Measurements from ENCODE around the gene UBIAD1. TPM values are rescaled to one million over a fixed set of nuclear protein-coding genes. Genes with fewer than 3 reads are reported as not detected.
"Not testable (repeated sequence)": the region's sequence is repeated elsewhere in the genome, so short reads cannot be mapped to it uniquely, and the experiment has no call there.

UBIAD1 gene, protein sequence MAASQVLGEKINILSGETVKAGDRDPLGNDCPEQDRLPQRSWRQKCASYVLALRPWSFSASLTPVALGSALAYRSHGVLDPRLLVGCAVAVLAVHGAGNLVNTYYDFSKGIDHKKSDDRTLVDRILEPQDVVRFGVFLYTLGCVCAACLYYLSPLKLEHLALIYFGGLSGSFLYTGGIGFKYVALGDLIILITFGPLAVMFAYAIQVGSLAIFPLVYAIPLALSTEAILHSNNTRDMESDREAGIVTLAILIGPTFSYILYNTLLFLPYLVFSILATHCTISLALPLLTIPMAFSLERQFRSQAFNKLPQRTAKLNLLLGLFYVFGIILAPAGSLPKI
- 16.4 TPM for polyA plus RNA-seq (ENCODE audit: insufficient read length)
- long read RNA-seq, donor 1, transcript UBIAD1-202 (2 exons, 3,646 nt) = major isoform, 7 of 7 reads
- long read RNA-seq, donor 1, partial matches to known transcripts = 0 of 7 reads
- long read RNA-seq, donor 1, other reads (novel, unspliced or antisense) = 0 of 7 reads
- long read RNA-seq, donor 2, transcript UBIAD1-202 (2 exons, 3,646 nt) = major isoform, 14 of 16 reads
- long read RNA-seq, donor 2, partial matches to known transcripts = 0 of 16 reads
- long read RNA-seq, donor 2, other reads (novel, unspliced or antisense) = 0 of 16 reads
- long read RNA-seq, donor 3, partial matches to known transcripts = 0 of 2 reads
- long read RNA-seq, donor 3, other reads (novel, unspliced or antisense) = 0 of 2 reads
- long read RNA-seq, donor 4, partial matches to known transcripts = 0 of 3 reads
- long read RNA-seq, donor 4, other reads (novel, unspliced or antisense) = 0 of 3 reads
- long read RNA-seq, donor 5, transcript UBIAD1-202 (2 exons, 3,646 nt) = major isoform, 10 of 10 reads
- long read RNA-seq, donor 5, partial matches to known transcripts = 0 of 10 reads
- long read RNA-seq, donor 5, other reads (novel, unspliced or antisense) = 0 of 10 reads
- long read RNA-seq, donor 6, transcript UBIAD1-202 (2 exons, 3,646 nt) = major isoform, 18 of 19 reads
- long read RNA-seq, donor 6, partial matches to known transcripts = 0 of 19 reads
- long read RNA-seq, donor 6, other reads (novel, unspliced or antisense) = 0 of 19 reads
- long read RNA-seq, donor 7, transcript UBIAD1-202 (2 exons, 3,646 nt) = major isoform, 14 of 14 reads
- long read RNA-seq, donor 7, partial matches to known transcripts = 0 of 14 reads
- long read RNA-seq, donor 7, other reads (novel, unspliced or antisense) = 0 of 14 reads
- long read RNA-seq, donor 8, partial matches to known transcripts = 0 of 2 reads
- long read RNA-seq, donor 8, other reads (novel, unspliced or antisense) = 0 of 2 reads

DNA sequence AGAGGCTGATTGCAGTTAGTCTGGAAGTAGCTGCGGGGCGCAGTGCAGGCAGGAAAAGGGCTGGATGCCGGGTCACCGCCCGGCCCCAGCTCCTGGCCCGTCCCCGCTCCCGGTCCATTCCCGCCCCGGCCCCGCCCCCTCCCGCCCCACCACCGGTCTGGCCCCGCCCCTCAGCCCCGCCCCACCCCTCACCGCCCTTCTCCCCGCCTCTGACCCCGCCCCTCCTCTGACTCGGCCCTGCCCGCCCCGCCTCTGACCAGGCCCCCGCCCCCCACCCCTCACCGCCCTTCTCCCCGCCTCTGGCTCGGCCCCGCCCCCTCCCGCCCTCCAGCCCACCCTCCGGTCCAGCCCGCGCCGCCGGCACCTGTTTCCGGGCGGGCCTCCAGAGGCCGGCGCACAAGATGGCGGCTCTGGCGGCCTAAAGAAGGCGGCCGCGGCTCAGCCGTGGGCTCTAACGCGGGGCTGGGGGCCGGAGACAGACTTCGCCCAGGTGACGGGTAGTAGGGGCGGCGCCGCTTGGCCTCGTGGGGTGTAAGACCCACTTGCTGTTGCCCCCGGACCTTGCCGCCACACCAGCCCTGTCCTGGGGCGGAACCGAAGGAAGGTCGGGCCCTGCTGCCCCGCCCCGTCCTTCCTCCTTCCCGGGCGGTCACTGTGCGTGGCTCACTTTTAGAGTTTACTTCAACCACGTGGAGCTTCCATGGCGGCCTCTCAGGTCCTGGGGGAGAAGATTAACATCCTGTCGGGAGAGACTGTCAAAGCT is at the start of gene UBIAD1:
Gene UBIAD1 (plus strand): TSS at position 367 of the 763 bp plus-strand sequence. CDS start 334 bp downstream, at position 701.
- DNase-seq = peak; percentile 86

DNA sequence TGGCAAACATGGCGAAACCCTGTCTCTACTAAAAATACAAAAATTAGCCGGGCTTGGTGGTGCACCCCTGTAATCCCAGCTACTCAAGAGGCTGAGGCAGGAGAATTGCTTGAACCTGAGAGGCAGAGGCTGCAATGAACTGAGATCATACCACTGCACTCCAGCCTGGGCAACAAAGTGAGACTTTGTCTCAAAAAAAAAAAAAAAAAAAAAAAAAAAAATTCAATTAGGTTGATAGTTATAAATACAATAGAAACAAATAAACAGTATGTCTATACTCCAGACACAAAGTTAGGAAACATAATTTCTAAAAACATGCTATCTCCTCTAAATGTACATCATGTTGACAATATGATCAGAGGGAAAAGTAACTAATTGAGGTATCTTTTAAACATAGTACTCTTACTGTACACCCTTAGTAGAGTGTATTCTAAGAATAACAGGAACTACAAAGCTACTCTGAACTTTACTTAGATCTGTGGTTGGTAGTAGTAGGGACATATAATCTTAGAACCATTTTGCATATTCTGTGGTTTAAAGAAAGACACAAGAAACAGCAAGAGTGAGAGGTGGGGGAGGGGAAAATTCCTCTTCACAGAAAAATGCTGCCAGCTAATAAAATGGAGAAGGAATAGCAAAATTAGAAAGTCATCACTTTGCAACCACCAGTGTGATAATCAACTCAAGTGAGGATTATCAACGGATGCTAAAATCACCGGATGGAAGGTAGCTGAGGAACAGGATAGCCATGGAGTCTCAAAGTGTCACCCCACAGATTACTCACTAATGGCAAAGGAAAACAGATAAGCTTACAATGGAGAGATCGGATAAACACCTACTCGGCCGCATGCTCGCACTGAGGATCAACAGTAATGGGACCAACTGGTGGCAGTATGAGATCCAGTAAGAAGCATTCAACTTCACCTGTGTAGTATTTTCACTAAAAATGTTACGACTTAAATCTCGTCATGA is 45.6 kb upstream of the UBIAD1 start:
- DNase-seq = no peak

DNA sequence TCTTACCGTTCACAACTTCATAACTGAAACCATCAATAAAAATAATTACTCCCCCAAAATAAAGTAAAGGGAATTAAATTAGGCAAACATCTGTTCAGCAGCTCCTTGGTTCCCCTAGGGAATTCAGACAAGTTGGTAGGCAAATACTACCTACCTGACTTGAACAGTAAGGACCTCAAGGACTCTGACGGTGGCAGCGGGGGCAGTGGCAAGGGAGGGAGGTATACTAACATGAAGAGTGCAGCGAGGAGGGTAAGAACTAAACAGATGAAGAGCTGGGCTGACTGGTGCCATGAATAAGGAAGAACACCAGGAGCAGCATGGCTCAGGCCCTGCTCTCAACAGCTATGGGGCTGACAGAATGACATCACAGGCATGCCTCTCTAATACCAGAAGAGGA is 43.8 kb upstream of the UBIAD1 start:
- DNase-seq = no peak

DNA sequence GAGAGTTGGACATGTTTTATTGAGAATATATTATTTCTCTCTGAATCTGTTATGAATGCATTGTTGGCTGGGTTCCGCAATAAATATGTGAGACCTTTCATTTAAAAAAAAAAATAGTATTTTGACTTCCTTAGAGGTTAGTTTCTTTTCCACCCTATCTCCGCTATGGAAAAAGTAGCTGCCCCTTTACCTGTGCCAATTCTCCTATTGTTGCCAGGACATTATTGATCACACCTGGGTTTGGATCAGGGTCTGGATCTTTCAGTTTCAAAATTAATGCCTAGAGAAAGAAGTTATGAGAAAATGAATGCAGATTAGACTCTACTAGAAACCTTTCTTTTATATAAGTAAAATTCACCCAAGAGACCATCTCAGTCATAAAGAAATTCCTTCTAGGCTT is 39.8 kb upstream of the UBIAD1 start:
- DNase-seq = no peak

DNA sequence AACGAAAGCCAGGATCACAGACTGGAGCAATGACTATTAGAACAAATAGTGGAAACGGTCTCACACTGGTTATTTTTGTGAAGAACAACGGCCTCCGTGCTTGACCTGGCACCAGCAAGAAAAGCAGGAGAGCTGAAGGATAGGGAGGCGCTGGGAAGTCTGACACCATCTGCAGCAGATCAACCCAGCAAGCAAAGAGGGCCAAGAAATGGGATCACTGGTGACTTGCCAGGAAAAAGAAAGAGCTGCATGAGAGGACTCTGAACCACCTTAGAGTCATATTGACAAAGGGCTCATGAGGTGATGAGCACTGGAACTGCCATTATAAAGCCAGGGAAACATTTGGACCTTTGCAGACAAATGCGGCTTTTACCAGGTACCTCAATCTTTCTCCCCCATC is 35.6 kb upstream of the UBIAD1 start:
- no peak for DNase-seq

DNA sequence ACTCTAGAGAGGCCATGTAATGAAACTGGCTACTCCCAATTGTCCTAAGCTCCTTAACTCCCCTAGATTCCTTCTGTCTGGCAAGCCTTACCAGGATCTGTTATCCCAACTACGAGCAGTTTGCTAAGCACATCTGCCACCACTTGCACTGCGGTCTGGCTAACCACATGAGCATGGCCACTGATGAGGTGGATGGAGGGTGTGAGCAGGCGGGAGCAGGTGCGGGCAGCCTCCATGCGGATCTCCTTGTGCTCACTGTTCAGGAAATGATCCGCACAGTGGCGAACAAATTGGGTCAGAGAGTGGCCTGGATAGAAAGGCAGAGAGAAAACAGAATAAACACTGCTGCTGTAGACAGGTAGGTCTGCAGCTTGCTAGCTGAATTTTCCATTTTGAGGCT is 34.7 kb upstream of the UBIAD1 start:
- DNase-seq = no peak

DNA sequence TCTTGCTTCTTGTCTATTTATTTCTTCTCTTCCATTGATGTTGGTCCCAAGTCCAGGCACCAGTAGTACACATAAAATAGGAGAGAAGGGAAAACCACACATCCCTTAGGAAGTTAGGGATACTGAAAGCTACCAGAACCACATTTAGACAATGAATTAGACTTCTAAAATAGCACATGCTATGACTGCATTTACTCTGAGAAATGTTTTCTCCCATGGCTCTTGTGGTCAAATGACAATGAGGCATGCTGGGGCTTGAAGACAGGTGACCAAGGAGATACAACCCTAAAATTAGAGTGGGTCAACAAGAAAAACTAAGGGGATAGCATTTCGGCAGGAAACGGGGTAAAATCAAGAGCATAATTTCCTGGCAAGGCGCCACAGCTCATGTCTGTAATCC is 27.8 kb upstream of the UBIAD1 start:
- no peak for DNase-seq

DNA sequence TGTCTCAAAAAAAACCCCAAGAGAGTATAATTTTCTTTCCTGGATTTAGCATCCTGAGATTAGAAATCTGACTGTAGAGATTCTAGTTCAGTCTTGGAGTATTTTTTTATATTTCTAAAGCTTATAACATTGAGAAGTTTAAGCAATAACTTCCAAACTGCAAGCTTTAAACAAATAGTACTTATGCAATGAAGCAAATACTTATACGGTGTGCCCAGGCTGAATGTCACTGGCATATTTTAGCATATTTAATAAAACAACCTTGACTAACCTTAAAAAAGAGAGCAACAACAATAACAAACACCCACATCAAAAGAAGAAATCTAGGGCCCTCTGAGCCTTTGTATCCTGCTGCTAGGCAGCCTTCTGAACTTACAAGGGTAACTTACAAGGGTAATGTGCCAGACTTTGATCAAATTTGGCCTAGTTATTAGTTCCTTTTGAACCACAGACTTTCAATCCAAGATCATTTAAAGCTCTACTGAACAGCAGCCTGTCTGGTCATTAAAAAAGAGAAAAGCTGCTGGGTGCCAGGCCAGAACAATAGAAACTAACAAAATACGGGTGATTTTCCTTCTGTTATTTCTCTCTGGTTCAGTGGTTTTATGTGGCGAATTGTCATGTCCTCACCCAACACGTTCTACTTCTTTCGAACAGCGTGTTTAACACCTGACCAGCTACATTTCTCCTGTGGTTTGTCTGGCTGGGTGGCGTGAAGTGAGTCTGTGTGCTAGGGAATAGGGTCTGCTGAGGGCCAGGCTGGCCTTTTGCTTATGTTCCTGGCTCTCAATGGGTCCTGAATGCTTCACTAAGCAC is 26.9 kb upstream of the UBIAD1 start:
- DNase-seq = no peak

DNA sequence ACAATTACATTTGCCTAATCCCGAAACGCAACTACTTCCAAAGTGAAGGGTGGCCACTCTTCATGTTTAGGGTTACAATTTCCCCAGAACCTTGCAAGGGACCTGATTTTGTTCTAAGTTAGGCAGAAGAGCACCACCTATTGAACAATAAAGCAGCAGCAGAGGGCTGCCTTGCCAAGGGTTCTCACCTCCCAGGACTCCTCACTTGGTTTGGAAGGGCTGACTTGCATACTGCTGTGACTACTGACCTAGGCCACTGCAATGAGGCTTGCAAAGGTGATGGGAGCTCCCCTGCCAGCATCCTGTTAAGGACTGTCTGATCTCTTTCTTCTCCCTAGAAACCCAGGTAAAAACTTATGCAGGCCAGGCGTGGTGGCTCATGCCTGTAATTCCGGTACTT is 24.8 kb upstream of the UBIAD1 start:
- no peak for DNase-seq

DNA sequence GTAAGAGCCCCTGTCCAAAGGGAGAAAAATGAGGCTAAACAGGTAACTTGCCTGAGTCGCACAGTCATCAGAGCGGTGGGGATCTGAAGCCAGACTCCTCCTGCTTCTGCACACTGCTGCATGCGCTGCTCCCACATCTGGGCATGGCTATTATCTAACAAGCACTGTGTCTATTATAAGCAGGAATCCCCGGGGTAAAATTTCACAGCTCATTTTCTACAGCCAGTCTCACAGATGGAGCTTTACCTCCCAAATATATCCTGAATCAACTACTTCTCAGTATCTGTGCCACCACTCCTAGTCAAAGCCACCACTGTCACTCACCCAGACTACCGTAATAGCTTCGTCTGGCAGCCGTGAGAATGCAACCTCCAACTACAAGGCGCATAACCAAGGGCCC is 20.5 kb upstream of the UBIAD1 start:
- DNase-seq = no peak

DNA sequence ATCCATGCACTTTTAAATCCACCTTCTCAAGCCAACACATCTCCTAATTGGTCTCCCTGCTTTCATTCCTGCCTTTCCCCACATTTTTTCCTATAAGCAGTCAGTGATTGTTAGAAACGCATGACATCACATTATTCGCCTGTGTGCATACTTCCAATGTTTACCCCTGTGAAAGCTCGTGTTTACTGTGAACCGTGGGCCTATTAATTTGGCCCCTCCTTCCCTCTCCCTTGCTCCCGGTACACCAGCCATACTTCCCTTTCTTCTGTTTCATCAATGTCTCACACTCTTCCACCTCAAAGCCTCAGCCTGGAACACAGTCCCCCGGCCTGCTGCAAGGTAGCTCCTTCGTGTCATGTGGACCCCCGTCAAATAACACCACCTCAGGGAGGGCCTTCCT is 19.8 kb upstream of the UBIAD1 start:
- DNase-seq = no peak

DNA sequence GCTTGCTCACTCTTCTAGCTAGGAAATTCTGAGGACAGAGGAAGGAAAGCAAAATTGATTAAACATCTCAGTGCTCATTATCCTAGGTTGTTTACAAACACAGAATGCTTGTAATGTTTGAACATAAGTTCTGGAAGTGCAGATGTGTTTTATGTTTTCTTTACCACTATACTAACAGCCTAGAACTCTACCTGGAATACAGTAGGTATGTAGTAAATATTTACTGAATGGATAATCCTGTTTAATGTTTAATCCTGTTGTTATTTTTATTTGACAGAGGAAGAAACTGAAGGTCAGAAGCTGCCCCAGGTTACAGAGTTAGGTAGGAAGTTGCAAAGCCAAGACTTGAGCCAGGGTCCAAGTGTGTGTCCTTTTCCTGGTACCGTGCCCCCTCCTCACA is 16.7 kb upstream of the UBIAD1 start:
- no peak for DNase-seq

DNA sequence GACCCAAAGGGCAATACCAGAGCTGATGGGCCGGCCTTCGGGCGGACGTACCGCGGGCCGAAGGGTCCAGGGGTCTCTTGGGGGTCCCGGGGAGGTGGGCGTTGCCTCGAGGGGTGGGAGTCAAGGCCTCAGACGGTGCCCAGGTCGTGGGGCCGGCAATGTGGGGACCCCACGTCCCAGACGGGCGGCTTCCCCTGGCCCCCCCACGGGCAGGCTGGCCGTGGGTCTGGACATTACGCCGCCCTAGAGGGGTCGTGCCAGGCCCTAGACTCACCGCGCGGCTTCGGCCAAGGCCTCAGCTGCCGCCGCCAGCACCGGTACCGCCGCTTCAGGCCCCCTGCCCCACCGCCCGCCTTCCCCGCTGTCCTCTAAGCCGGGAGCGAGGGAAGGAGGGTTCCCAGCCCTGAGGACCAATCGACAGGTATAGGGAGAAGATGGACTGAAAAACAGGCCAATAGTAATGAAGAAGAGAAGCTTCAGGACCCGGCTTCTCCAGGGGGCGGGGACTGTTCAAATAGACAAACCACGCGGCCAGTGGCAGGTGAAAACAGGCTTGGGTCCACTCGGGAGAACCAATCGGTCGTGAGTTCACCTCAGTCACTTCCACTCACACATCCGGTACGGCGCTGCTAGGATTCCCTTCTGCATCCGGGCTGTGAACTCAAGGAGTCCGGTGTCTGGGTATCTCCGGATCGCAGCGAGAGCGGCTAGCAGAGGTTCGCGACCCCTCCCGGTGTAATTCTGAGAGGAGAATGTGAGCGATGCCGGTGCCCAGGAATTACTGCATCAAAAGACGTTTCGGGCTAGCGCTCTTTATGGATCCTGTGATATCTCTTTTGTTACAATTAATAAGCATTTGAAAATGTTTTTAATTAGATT is 10.6 kb upstream of the UBIAD1 start, which contains the start of gene MTOR:
Gene MTOR (minus strand): TSS at position 381 of the 879 bp plus-strand sequence. CDS start 3,142 bp downstream, outside the sequence.
- peak; percentile 100 for DNase-seq

DNA sequence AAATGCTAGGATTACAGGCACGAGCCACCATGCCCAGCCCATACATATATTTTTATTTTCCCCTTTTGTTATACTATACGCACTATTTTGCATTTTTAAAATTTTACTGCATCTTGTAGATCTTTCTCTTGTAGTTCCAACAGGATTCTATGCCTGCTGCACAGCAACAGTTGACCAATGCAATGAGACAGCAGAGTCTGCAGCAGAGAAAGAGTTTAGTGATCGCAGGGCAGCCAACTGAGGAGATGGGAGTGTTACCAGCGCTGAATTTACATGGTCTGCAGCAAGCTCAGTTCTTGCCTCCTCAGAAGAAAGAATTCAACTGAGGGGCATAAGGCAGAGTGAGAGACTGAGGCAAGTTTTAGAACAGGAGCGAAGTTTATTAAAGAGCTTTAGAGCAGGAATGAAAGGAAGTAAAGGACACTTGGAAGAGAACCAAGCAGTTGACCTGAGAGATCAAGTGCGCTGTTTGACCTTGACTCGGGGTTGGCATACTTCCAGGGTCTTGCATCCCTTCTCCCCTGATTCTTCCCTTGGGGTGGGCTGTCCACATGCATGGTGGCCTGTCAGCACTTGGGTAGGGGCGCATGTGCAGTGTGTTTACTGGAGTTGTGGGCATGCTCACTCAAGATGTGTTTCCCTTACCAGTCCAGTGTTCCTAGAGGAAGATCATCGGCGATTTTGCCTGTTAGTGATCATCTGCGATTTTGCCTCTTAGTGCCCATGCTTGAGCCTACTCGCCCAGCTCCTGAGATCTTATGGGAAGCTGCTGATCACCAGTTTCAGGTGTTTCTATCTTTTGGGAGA is 6.5 kb upstream of the UBIAD1 start:
- no peak for DNase-seq

DNA sequence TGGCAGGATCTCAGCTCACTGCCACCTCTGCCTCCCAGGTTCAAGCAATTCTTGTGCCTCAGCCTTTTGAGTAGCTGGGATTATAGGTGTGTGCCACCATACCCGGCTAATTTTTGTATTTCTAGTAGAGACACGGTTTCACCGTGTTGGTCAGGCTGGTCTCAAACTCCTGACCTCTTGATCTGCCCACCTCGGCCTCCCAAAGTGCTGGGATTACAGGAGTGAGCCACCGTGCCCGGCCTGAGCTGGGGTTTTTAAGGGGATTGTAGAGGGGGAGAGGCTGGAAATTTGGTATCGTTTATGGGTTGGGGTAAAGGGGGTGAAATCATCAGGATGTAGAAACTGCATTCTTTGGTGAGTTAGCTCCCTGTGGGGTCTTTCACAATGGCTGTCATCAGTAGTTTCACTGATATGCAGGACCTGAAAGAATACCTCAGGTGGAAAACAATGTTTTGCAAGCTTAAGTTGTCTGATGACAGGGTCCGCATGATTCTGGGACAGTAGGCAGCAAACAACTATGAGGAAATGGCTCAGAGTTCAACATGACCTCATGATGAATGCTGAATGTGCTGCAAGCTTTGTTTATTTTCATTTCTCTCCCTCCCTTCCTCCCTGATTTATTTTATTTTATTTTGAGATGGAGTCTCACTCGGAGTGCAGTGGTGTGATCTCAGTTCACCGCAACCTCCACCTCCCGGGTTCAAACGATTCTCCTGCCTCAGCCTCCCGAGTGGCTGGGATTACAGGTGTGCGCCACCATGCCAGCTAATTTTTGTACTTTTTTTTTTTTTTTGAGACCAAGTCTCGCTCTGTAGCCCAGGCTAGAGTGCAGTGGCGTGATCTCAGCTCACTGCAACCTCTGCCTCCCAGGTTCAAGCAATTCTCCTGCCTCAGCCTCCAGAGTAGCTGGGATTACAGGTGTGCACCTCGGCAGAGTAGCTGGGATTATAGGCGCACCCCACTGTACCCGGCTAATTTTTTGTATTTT is 5.4 kb upstream of the UBIAD1 start:
- DNase-seq = not testable (repeated sequence)

DNA sequence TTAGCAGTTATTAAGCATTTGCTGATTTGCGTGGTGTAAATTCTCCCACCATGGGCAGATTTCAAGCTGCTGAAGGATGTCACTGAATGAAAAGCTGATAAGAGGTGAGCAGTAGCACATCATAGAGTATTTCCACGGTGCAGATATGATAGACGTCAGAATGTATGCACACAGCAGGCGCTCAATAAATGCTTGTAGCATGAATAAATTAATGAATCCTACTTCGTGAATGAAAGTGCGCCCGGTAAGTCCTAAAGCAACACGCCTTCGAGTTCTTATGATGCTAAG is 510 bp upstream of the UBIAD1 start:
- DNase-seq = no peak

All from left kidney (tissue), 8 donors.